Sigmoid colon (tissue), 4 donors: ENCODE results near the gene FAM227B.

ENCODE experiments used
- POLR2AphosphoS5 ChIP-seq, 4 donors: sonication (generic); formaldehyde crosslinking; IDR thresholded peaks; one replicate each; pipeline ENCODE4 v1.6.1; 2017; ENCODE audit warnings: antibody characterized with exemption in 4 of 4
- TF ChIP-seq, protein P1 (sequence below), 4 experiments: fragments of 450-650 bp in 3 of 4; fragments of 200-600 bp in 1 of 4; IDR thresholded peaks; one replicate each; pipeline ENCODE4 v1.5.1; 2016 to 2019; ENCODE audit warnings: antibody characterized with exemption in 4 of 4, mild to moderate bottlenecking in 3 of 4, moderate library complexity in 2 of 4

DNA sequence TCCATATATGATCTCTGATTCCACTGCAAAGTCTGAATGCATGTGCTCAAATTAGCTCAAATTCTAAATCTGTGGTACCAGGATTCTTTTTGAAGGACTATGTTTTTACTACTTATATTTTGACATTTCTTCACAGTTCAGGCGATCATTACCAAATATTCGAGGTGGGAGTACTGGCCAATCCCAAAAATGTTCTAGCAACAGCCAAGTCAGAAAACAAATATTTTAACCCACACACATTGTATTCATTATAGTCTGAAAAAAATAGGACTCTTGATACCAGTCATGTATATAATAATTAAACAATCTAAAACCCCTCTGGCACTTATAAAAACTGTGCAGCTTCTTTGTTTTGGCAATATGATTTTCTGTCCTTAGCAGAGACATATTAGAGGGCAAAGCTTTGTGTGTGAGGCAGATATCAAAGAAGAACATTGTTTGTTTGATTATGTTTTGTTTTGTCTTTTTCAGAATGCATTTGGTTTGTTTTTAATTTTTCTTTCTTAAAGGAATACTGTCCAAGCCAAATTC is 160.1 kb downstream of the FAM227B start:
- TF ChIP-seq, protein P1, sequence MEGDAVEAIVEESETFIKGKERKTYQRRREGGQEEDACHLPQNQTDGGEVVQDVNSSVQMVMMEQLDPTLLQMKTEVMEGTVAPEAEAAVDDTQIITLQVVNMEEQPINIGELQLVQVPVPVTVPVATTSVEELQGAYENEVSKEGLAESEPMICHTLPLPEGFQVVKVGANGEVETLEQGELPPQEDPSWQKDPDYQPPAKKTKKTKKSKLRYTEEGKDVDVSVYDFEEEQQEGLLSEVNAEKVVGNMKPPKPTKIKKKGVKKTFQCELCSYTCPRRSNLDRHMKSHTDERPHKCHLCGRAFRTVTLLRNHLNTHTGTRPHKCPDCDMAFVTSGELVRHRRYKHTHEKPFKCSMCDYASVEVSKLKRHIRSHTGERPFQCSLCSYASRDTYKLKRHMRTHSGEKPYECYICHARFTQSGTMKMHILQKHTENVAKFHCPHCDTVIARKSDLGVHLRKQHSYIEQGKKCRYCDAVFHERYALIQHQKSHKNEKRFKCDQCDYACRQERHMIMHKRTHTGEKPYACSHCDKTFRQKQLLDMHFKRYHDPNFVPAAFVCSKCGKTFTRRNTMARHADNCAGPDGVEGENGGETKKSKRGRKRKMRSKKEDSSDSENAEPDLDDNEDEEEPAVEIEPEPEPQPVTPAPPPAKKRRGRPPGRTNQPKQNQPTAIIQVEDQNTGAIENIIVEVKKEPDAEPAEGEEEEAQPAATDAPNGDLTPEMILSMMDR (IDR thresholded peaks at IDR 0.05): no peak
- no peak for TF ChIP-seq POLR2AphosphoS5 (IDR thresholded peaks at IDR 0.05)
